ENCODE measurements around the gene ANO10. TPM values are rescaled to one million over a fixed set of nuclear protein-coding genes. Genes with fewer than 3 reads are reported as not detected.
"Not testable (repeated sequence)": the region's sequence is repeated elsewhere in the genome, so short reads cannot be mapped to it uniquely, and the experiment has no call there.

ANO10 gene
- total RNA-seq, 3 donors from 2014 or later, result 3.1 to 4.8 (median 4.7) TPM

- Mint-ChIP-seq H3K36me3 (ENCODE audit: insufficient read depth) (no peaks in the 10 kb centered on the region), H3K27me3 (ENCODE audit: low read depth) (no peaks in the 10 kb centered on the region), H3K4me1 (ENCODE audit: low read depth) (peaks cover 61% of the 10 kb centered on the region), H3K9me3 (no peaks in the 10 kb centered on the region), H3K4me3 (no peak overlapping the region)
- ATAC-seq (no peak), DNase-seq (no peak)
Observed at GRCh38 chr3:43503067-43503728, 118.6 kb downstream of the ANO10 start.

GRCh38 chr3:43499256-43499655 is 122.6 kb downstream of the ANO10 start:
- Mint-ChIP-seq H3K27me3 (ENCODE audit: low read depth) (no peaks in the 10 kb centered on the region), H3K36me3 (ENCODE audit: insufficient read depth) (no peaks in the 10 kb centered on the region), H3K4me1 (ENCODE audit: low read depth) (peaks cover 66% of the 10 kb centered on the region), H3K4me3 (no peak overlapping the region), H3K9me3 (no peaks in the 10 kb centered on the region)
- ATAC-seq (no peak), DNase-seq (no peak)

GRCh38 chr3:43497905-43498365 is 123.9 kb downstream of the ANO10 start:
- Mint-ChIP-seq H3K4me3 (no peak overlapping the region), H3K4me1 (ENCODE audit: low read depth) (peaks cover 59% of the 10 kb centered on the region), H3K27me3 (ENCODE audit: low read depth) (no peaks in the 10 kb centered on the region), H3K36me3 (ENCODE audit: insufficient read depth) (no peaks in the 10 kb centered on the region), H3K9me3 (no peaks in the 10 kb centered on the region)
- ATAC-seq (peak; percentile 77), DNase-seq (no peak)

GRCh38 chr3:43497422-43497821 is 124.4 kb downstream of the ANO10 start:
- no peak for DNase-seq
- ATAC-seq, result no peak
- Mint-ChIP-seq H3K9me3 (no peaks in the 10 kb centered on the region), H3K27me3 (ENCODE audit: low read depth) (no peaks in the 10 kb centered on the region), H3K4me3 (no peak overlapping the region), H3K36me3 (ENCODE audit: insufficient read depth) (no peaks in the 10 kb centered on the region), H3K4me1 (ENCODE audit: low read depth) (peaks cover 54% of the 10 kb centered on the region)

- Mint-ChIP-seq H3K36me3 (ENCODE audit: insufficient read depth) (no peaks in the 10 kb centered on the region), H3K4me1 (ENCODE audit: low read depth) (peaks cover 54% of the 10 kb centered on the region)
- no peak for ATAC-seq
Observed at GRCh38 chr3:43496740-43497375, 125.0 kb downstream of the ANO10 start.

GRCh38 chr3:43492932-43493331 is 128.9 kb downstream of the ANO10 start:
- H3K36me3 Mint-ChIP-seq (ENCODE audit: insufficient read depth); H3K4me3 Mint-ChIP-seq; H3K9me3 Mint-ChIP-seq; ATAC-seq; DNase-seq; H3K27me3 Mint-ChIP-seq (ENCODE audit: low read depth): not testable (repeated sequence)
- peaks cover 28% of the 10 kb centered on the region for H3K4me1 Mint-ChIP-seq (ENCODE audit: low read depth)

More at GRCh38 chr3:43496740-43497375, 125.0 kb downstream of the ANO10 start:
- Mint-ChIP-seq H3K4me3 (no peak overlapping the region), H3K27me3 (ENCODE audit: low read depth) (no peaks in the 10 kb centered on the region), H3K9me3 (no peaks in the 10 kb centered on the region)
- DNase-seq, result no peak

GRCh38 chr3:43491807-43492206 is 130.0 kb downstream of the ANO10 start:
- ATAC-seq, result peak in 1 of 2 donors; percentile 46

GRCh38 chr3:43490640-43491185 is 131.1 kb downstream of the ANO10 start:
- H3K36me3 Mint-ChIP-seq (ENCODE audit: insufficient read depth), result no peaks in the 10 kb centered on the region
- no peaks in the 10 kb centered on the region for H3K9me3 Mint-ChIP-seq
- peaks cover 16% of the 10 kb centered on the region for H3K4me1 Mint-ChIP-seq (ENCODE audit: low read depth)
- H3K27me3 Mint-ChIP-seq (ENCODE audit: low read depth), result no peaks in the 10 kb centered on the region
- ATAC-seq, result no peak
- DNase-seq, result no peak
- no peak overlapping the region for H3K4me3 Mint-ChIP-seq

More at GRCh38 chr3:43491807-43492206, 130.0 kb downstream of the ANO10 start:
- H3K9me3 Mint-ChIP-seq; H3K36me3 Mint-ChIP-seq (ENCODE audit: insufficient read depth); H3K4me3 Mint-ChIP-seq; DNase-seq; H3K27me3 Mint-ChIP-seq (ENCODE audit: low read depth): not testable (repeated sequence)
- H3K4me1 Mint-ChIP-seq (ENCODE audit: low read depth), result peaks cover 20% of the 10 kb centered on the region

GRCh38 chr3:43489930-43490329 is 131.9 kb downstream of the ANO10 start:
- H3K27me3 Mint-ChIP-seq (ENCODE audit: low read depth), result no peaks in the 10 kb centered on the region
- no peak for ATAC-seq

GRCh38 chr3:43485931-43486330 is 135.9 kb downstream of the ANO10 start:
- H3K4me1 Mint-ChIP-seq (ENCODE audit: low read depth), result peaks cover 19% of the 10 kb centered on the region
- DNase-seq (no peak), ATAC-seq (no peak)
- peaks cover 4% of the 10 kb centered on the region for H3K9me3 Mint-ChIP-seq
- no peaks in the 10 kb centered on the region for H3K27me3 Mint-ChIP-seq (ENCODE audit: low read depth)
- peaks cover 2% of the 10 kb centered on the region for H3K36me3 Mint-ChIP-seq (ENCODE audit: insufficient read depth)
- no peak overlapping the region for H3K4me3 Mint-ChIP-seq

More at GRCh38 chr3:43489930-43490329, 131.9 kb downstream of the ANO10 start:
- no peaks in the 10 kb centered on the region for H3K36me3 Mint-ChIP-seq (ENCODE audit: insufficient read depth)
- DNase-seq, result no peak
- peaks cover 16% of the 10 kb centered on the region for H3K4me1 Mint-ChIP-seq (ENCODE audit: low read depth)
- no peaks in the 10 kb centered on the region for H3K9me3 Mint-ChIP-seq
- no peak overlapping the region for H3K4me3 Mint-ChIP-seq

- no peaks in the 10 kb centered on the region for H3K27me3 Mint-ChIP-seq (ENCODE audit: low read depth)
- no peak for ATAC-seq
- H3K9me3 Mint-ChIP-seq, result peaks cover 4% of the 10 kb centered on the region
- peaks cover 19% of the 10 kb centered on the region for H3K4me1 Mint-ChIP-seq (ENCODE audit: low read depth)
- H3K4me3 Mint-ChIP-seq, result no peak overlapping the region
- H3K36me3 Mint-ChIP-seq (ENCODE audit: insufficient read depth), result peaks cover 2% of the 10 kb centered on the region
- DNase-seq, result no peak
Observed at GRCh38 chr3:43484926-43485488, 136.8 kb downstream of the ANO10 start.

GRCh38 chr3:43481375-43481774 is 140.4 kb downstream of the ANO10 start:
- ATAC-seq (no peak), DNase-seq (no peak)
- Mint-ChIP-seq H3K9me3 (peaks cover 8% of the 10 kb centered on the region), H3K4me1 (ENCODE audit: low read depth) (peaks cover 53% of the 10 kb centered on the region), H3K36me3 (ENCODE audit: insufficient read depth) (peaks cover 11% of the 10 kb centered on the region), H3K27me3 (ENCODE audit: low read depth) (no peaks in the 10 kb centered on the region), H3K4me3 (no peak overlapping the region)

- not testable (repeated sequence) for ATAC-seq, H3K4me3 Mint-ChIP-seq
- peaks cover 53% of the 10 kb centered on the region for H3K4me1 Mint-ChIP-seq (ENCODE audit: low read depth)
Observed at GRCh38 chr3:43478839-43479238, 143.0 kb downstream of the ANO10 start.

GRCh38 chr3:43478118-43478785 is 143.6 kb downstream of the ANO10 start:
- H3K4me3 Mint-ChIP-seq, result no peak overlapping the region
- DNase-seq (no peak), ATAC-seq (peak; percentile 12 to 18)
- H3K9me3 Mint-ChIP-seq, result peaks cover 6% of the 10 kb centered on the region
- no peaks in the 10 kb centered on the region for H3K27me3 Mint-ChIP-seq (ENCODE audit: low read depth)
- peaks cover 11% of the 10 kb centered on the region for H3K36me3 Mint-ChIP-seq (ENCODE audit: insufficient read depth)
- peaks cover 52% of the 10 kb centered on the region for H3K4me1 Mint-ChIP-seq (ENCODE audit: low read depth)

More at GRCh38 chr3:43478839-43479238, 143.0 kb downstream of the ANO10 start:
- H3K27me3 Mint-ChIP-seq (ENCODE audit: low read depth); DNase-seq; H3K9me3 Mint-ChIP-seq: not testable (repeated sequence)
- peaks cover 11% of the 10 kb centered on the region for H3K36me3 Mint-ChIP-seq (ENCODE audit: insufficient read depth)

Measured in activated T-cell treated with anti-CD3 and anti-CD28 coated beads, Interleukin-2, amount 50 U/mL, for 4 hours (primary cell).